ENCODE data around the gene CST2. TPM values are rescaled to one million over a fixed set of nuclear protein-coding genes. Genes with fewer than 3 reads are reported as not detected.

The CST2 gene
- total RNA-seq, 4 donors from 2014 or later: 0.45 to 2.1 (median 0.86) TPM; not detected in 1

DNA sequence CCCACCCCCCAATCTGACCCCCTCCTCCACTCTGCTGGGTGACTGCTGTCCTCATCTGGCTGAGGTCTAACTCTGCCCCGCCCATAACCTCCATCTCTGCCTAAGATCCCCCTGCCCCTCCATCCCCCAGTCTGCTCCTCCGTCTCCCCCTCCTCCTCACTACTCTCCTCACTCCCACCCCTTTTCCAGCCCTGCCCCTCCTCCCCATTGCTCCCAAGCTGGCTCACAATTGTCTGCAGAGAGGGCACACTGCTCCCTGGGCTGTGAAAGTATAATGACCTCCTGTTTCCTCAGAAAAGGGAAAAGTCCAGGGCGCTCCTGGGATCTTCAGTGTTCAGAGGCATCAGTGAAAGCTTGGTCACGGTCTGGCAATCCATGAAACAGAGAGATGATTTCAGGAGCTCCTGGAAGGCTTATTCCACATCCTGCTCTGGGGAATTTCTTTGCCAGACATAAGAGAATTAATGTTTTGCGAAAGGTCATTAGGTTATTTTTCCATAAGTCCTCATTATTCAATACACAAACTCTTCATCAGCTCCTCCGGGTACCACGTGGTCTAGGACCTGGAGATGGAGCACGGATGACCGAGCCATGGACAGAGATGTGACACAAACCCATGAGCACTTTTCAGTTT lies 31.6 kb upstream of the CST2 start:
- no peaks in the 10 kb centered on the region for H3K9me3 ChIP-seq
- no peak overlapping the region for H3K4me3 ChIP-seq
- TF ChIP-seq EP300 (IDR thresholded peaks at IDR 0.05): no peak
- TF ChIP-seq, protein P1, sequence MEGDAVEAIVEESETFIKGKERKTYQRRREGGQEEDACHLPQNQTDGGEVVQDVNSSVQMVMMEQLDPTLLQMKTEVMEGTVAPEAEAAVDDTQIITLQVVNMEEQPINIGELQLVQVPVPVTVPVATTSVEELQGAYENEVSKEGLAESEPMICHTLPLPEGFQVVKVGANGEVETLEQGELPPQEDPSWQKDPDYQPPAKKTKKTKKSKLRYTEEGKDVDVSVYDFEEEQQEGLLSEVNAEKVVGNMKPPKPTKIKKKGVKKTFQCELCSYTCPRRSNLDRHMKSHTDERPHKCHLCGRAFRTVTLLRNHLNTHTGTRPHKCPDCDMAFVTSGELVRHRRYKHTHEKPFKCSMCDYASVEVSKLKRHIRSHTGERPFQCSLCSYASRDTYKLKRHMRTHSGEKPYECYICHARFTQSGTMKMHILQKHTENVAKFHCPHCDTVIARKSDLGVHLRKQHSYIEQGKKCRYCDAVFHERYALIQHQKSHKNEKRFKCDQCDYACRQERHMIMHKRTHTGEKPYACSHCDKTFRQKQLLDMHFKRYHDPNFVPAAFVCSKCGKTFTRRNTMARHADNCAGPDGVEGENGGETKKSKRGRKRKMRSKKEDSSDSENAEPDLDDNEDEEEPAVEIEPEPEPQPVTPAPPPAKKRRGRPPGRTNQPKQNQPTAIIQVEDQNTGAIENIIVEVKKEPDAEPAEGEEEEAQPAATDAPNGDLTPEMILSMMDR (IDR thresholded peaks at IDR 0.05): no peak
- no peak for TF ChIP-seq POLR2A (IDR thresholded peaks at IDR 0.05; ENCODE audit: low read depth)
- no peak for TF ChIP-seq POLR2AphosphoS5 (IDR thresholded peaks at IDR 0.05)
- H3K4me1 ChIP-seq: peaks cover 0 to 35% (median 24%) of the 10 kb centered on the region in 4 donors
- DNase-seq (ENCODE audit: extremely low spot score): no peak
- no peaks in the 10 kb centered on the region for H3K27me3 ChIP-seq
- H3K27ac ChIP-seq (replicated peaks in 1 of 4): peak overlapping the region in 3 of 4 donors; percentile 14 to 51 (median 28)
- intact Hi-C loops (cut with DNase I): no loop called here
- WGBS: 25% methylated on average over 9 of the region's 9 CpGs
- no peaks in the 10 kb centered on the region for H3K36me3 ChIP-seq

DNA sequence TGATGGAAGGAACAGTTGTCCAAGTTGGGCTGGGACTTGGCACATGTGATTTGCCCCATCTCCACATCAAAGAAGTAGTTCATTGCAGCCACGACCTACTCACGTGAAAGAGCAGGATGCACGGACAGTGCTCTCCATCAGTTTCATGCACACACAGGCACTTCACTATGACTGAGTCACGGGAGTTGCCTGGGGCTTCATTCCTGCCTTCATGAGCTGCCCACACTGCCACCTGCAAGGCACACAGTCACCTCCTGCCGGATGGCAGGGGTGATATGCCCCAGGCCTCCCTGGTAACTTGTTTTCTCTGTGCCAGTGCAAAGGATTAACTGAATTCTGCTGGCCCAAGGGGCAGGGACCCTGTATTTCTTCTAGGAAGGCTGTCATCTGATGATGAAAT lies 30.2 kb upstream of the CST2 start:
- Histone ChIP-seq H3K36me3 (no peaks in the 10 kb centered on the region), H3K9me3 (no peaks in the 10 kb centered on the region), H3K4me3 (no peak overlapping the region), H3K27me3 (no peaks in the 10 kb centered on the region), H3K4me1 (peaks cover 0 to 48% (median 36%) of the 10 kb centered on the region in 4 donors), H3K27ac (replicated peaks in 1 of 4) (no peak overlapping the region)
- WGBS: 81% methylated on average over 5 of the region's 5 CpGs
- intact Hi-C loops (cut with DNase I): no loop called here
- DNase-seq (ENCODE audit: extremely low spot score): no peak
- TF ChIP-seq POLR2A (IDR thresholded peaks at IDR 0.05; ENCODE audit: low read depth) (no peak), POLR2AphosphoS5 (IDR thresholded peaks at IDR 0.05) (no peak), EP300 (IDR thresholded peaks at IDR 0.05) (no peak)
- TF ChIP-seq, protein P1 (IDR thresholded peaks at IDR 0.05): no peak

- H3K36me3 ChIP-seq: no peaks in the 10 kb centered on the region
- no peaks in the 10 kb centered on the region for H3K9me3 ChIP-seq
- TF ChIP-seq EP300 (IDR thresholded peaks at IDR 0.05) (no peak), POLR2AphosphoS5 (IDR thresholded peaks at IDR 0.05) (no peak), POLR2A (IDR thresholded peaks at IDR 0.05; ENCODE audit: low read depth) (no peak)
- TF ChIP-seq, protein P1 (IDR thresholded peaks at IDR 0.05): no peak
- H3K4me3 ChIP-seq: no peak overlapping the region
- intact Hi-C loops (cut with DNase I): no loop called here
- no peaks in the 10 kb centered on the region for H3K27me3 ChIP-seq
- 93% methylated on average over 5 of the region's 5 CpGs for WGBS
- peaks cover 0 to 53% (median 40%) of the 10 kb centered on the region in 4 donors for H3K4me1 ChIP-seq
- H3K27ac ChIP-seq (replicated peaks in 1 of 4): no peak overlapping the region
- DNase-seq (ENCODE audit: extremely low spot score): no peak
These were observed 29.7 kb upstream of the CST2 start for GRCh38 chr20:23856226-23856625.

- Histone ChIP-seq H3K27me3 (no peaks in the 10 kb centered on the region), H3K9me3 (no peaks in the 10 kb centered on the region), H3K4me1 (no peaks in the 10 kb centered on the region), H3K36me3 (no peaks in the 10 kb centered on the region), H3K4me3 (no peak overlapping the region), H3K27ac (replicated peaks in 1 of 4) (no peak overlapping the region)
- WGBS: 60% methylated on average over 2 of the region's 2 CpGs
- no peak for DNase-seq (ENCODE audit: extremely low spot score)
- intact Hi-C loops (cut with DNase I): no loop called here
- TF ChIP-seq POLR2A (IDR thresholded peaks at IDR 0.05; ENCODE audit: low read depth): no peak
- TF ChIP-seq, protein P1 (IDR thresholded peaks at IDR 0.05): no peak
- TF ChIP-seq EP300 (IDR thresholded peaks at IDR 0.05): no peak
- no peak for TF ChIP-seq POLR2AphosphoS5 (IDR thresholded peaks at IDR 0.05)
These were observed 15.2 kb upstream of the CST2 start for GRCh38 chr20:23841693-23842092.

- Histone ChIP-seq H3K9me3 (no peaks in the 10 kb centered on the region), H3K27me3 (no peaks in the 10 kb centered on the region), H3K36me3 (no peaks in the 10 kb centered on the region), H3K4me1 (peaks cover 0 to 11% (median 7%) of the 10 kb centered on the region in 4 donors), H3K27ac (replicated peaks in 1 of 4) (no peak overlapping the region), H3K4me3 (no peak overlapping the region)
- TF ChIP-seq, protein P1 (IDR thresholded peaks at IDR 0.05): no peak
- TF ChIP-seq POLR2AphosphoS5 (IDR thresholded peaks at IDR 0.05) (no peak), POLR2A (IDR thresholded peaks at IDR 0.05; ENCODE audit: low read depth) (no peak), EP300 (IDR thresholded peaks at IDR 0.05) (no peak)
- 77% methylated on average over 2 of the region's 4 CpGs for WGBS
- DNase-seq (ENCODE audit: extremely low spot score): no peak
- intact Hi-C loops (cut with DNase I): no loop called here
These were observed 9.2 kb upstream of the CST2 start for GRCh38 chr20:23835716-23836115.
